ENCODE results near the gene AFF4.

DNA sequence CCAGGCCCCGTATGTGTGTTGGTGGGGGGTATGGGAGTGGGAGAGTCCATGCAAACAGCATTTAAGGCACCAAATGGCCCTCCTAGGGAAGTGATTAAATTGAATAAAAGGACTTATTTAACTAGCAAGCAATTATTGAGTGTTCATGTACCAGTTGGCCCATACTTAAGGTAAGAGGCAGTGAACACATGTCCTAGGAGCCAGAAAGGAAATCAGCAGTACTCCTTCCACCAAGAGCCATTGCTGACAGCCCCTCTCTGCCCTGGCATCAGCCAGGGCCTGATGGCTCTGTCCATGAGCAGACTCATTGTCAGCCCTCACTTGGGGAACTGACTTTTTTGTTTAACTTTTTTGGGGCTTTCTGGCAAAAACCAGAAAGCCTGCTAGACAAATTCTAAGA lies 122.5 kb downstream of the AFF4 start:
- TF ChIP-seq MAX (CRISPR knock-in tag; IDR thresholded peaks at IDR 0.05) (no peak), ELF4 (CRISPR knock-in tag; IDR thresholded peaks at IDR 0.05; ENCODE audit: low read depth) (no peak), CREM (CRISPR knock-in tag; IDR thresholded peaks at IDR 0.05) (no peak), E2F4 (CRISPR knock-in tag; IDR thresholded peaks at IDR 0.05; ENCODE audit: borderline replicate concordance, low read depth) (no peak), NR1H2 (CRISPR knock-in tag; IDR thresholded peaks at IDR 0.05) (no peak), CBFB (CRISPR knock-in tag; IDR thresholded peaks at IDR 0.05; ENCODE audit: low read depth) (no peak), MXD4 (CRISPR knock-in tag; IDR thresholded peaks at IDR 0.05; ENCODE audit: borderline replicate concordance) (no peak), SP1 (CRISPR knock-in tag; conservative IDR thresholded peaks at IDR 0.05) (no peak), ZBTB21 (CRISPR knock-in tag; IDR thresholded peaks at IDR 0.05; ENCODE audit: borderline replicate concordance) (no peak), FOXJ3 (CRISPR knock-in tag; IDR thresholded peaks at IDR 0.05; ENCODE audit: borderline replicate concordance) (no peak), ATF6 (CRISPR knock-in tag; IDR thresholded peaks at IDR 0.05) (no peak), ESRRA (CRISPR knock-in tag; IDR thresholded peaks at IDR 0.05; ENCODE audit: borderline replicate concordance) (no peak)
- TF ChIP-seq, protein P1, sequence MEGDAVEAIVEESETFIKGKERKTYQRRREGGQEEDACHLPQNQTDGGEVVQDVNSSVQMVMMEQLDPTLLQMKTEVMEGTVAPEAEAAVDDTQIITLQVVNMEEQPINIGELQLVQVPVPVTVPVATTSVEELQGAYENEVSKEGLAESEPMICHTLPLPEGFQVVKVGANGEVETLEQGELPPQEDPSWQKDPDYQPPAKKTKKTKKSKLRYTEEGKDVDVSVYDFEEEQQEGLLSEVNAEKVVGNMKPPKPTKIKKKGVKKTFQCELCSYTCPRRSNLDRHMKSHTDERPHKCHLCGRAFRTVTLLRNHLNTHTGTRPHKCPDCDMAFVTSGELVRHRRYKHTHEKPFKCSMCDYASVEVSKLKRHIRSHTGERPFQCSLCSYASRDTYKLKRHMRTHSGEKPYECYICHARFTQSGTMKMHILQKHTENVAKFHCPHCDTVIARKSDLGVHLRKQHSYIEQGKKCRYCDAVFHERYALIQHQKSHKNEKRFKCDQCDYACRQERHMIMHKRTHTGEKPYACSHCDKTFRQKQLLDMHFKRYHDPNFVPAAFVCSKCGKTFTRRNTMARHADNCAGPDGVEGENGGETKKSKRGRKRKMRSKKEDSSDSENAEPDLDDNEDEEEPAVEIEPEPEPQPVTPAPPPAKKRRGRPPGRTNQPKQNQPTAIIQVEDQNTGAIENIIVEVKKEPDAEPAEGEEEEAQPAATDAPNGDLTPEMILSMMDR (IDR thresholded peaks at IDR 0.05) = no peak
